SJSA1 (cell line): Measurements from ENCODE around the gene MUS81. TPM values are rescaled to one million over a fixed set of nuclear protein-coding genes. Genes with fewer than 3 reads are reported as not detected.
A peak's percentile ranks its signal among the peaks of the same experiment; 100 is the strongest.
"Not testable (repeated sequence)": the region's sequence is repeated elsewhere in the genome, so short reads cannot be mapped to it uniquely, and the experiment has no call there.

Experiments
- DNase-seq, 2 experiments: peaks; one replicate each; pipeline ENCODE4 v3.0.0-alpha.2; 2015 to 2020; ENCODE audit warnings: low spot score in 2 of 2, low read depth in 1 of 2
- H3K27ac ChIP-seq: fragments of 250-450 bp; sonication (Bioruptor Pico); 2 replicates; pipeline ENCODE4 v1.5.1; 2020; ENCODE audit warnings: mild to moderate bottlenecking, moderate library complexity
- H3K27me3 ChIP-seq: fragments of 250-450 bp; sonication (Bioruptor Pico); replicated peaks from 2 replicates; pipeline ENCODE4 v1.5.1; 2020; ENCODE audit warnings: mild to moderate bottlenecking, moderate library complexity
- H3K36me3 ChIP-seq: fragments of 250-450 bp; sonication (Bioruptor Pico); 2 replicates; pipeline ENCODE4 v1.5.1; 2020; ENCODE audit warnings: mild to moderate bottlenecking
- H3K4me1 ChIP-seq: fragments of 250-450 bp; sonication (Bioruptor Pico); replicated peaks from 2 replicates; pipeline ENCODE4 v1.6.1; 2021; ENCODE audit warnings: mild to moderate bottlenecking
- H3K4me3 ChIP-seq: fragments of 250-450 bp; sonication (Bioruptor Pico); 2 replicates; pipeline ENCODE4 v1.5.1; 2020; ENCODE audit warnings: mild to moderate bottlenecking
- H3K9me3 ChIP-seq: fragments of 250-450 bp; sonication (Bioruptor Pico); replicated peaks from 2 replicates; pipeline ENCODE4 v1.5.1; 2020; ENCODE audit warnings: mild to moderate bottlenecking
- total RNA-seq: library from RNA; depleted of rRNA; stranded (reverse); fragments of >200 nt; shearing (Covaris generic); gene quantifications from 2 replicates; pipeline ENCODE4 v1.2.3, GENCODE V29; 2014

Gene MUS81
- total RNA-seq, 1 experiment from 2014 or later: 130 TPM

DNA sequence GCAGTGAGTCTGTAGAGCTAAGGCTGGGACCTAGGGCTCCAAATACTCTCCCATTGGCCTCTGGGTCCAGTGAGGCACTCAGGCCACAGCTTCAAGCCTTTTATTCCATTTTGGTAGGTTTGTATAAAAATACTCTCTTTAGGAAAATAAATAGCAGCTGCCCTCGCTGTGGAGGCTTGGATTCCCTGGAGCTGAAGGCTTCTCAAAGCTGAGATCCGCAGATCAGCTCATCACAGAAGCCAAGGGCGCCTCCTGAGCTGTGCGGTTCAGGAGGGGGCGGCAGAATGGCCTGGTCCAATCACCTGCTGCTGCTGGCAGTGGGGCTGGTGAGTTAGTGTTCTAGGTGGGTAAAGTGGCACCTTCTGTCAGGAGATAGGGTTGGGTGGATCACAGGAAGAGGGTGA is 31.9 kb downstream of the MUS81 start:
- H3K36me3 ChIP-seq: peaks cover 84% of the 10 kb centered on the region
- H3K27me3 ChIP-seq, H3K9me3 ChIP-seq, H3K27ac ChIP-seq, DNase-seq: not testable (repeated sequence)
- H3K4me1 ChIP-seq: peaks cover 78% of the 10 kb centered on the region
- H3K4me3 ChIP-seq: peak overlapping the region; percentile 51

DNA sequence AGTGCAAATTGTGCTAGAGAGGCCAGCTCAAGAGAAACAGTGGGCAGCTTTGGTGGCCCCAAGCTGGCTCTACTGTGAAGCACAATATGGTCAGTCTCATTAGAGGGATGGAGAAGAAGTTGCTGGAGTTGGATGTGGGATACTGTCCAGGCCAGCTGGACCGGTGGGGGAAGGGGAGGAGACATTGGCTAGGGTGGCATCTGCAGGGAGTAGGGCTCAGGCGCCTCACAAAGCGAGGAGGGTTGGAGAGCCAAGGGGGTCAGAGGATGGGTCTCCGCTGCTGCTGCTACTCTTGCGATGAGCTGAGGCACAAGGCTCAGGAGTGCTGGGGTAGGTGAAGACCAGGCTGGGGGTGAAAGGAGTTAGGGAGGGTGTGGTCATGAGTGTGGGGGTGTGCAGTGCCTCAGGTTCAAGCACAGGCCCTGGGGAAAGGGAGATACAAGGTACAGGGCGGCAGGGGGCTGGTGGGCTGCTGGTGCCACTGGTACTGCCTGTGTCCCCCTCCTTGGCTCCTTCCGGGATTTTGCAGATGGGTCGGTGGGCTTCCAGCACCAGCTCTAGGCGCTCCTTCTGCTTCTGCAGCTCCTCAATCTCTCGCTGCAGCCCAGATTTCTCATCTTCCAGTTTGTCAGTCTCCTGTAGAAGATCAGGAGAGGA is 32.6 kb downstream of the MUS81 start:
- peaks cover 79% of the 10 kb centered on the region for H3K4me1 ChIP-seq
- H3K9me3 ChIP-seq: 0 out of 2 replicates have a peak, but pooled peaks cover 2% of the 10 kb centered on the region
- H3K4me3 ChIP-seq: no peak overlapping the region
- DNase-seq: peak; percentile 33 to 58
- H3K27ac ChIP-seq: no peak overlapping the region
- H3K36me3 ChIP-seq: peaks cover 86% of the 10 kb centered on the region
- H3K27me3 ChIP-seq: no peaks in the 10 kb centered on the region

DNA sequence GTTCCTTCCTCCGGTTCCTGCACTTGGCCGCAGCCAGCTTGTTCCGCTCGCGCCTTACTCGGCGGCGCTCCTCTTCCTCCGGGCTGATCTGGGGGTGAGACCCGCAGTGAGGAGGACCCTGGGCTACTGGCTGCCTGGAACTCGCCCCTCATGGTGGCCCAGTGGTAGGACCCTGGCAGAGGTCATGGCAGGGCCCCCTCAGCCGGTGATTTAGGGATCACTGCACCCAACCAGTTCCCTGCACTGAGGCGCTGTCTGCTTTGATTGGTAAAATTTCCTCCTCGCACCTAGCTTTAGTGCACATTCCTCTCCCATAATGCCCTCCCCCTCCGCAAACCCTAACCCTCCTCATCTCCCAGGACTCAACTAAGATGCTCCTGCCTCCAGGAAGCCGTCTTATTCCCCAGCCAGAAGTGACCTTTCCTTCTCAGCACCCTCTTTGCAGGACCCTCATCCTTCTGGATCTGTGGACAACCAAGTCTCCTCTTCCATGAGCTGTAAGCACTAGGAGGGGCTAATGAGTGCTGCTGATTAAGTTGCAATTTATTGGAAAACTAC is 33.9 kb downstream of the MUS81 start:
- H3K9me3 ChIP-seq: 0 out of 2 replicates have a peak, but pooled peaks cover 2% of the 10 kb centered on the region
- H3K36me3 ChIP-seq: peaks cover 94% of the 10 kb centered on the region
- peaks cover 79% of the 10 kb centered on the region for H3K4me1 ChIP-seq
- DNase-seq: peak in 1 of 2 experiments; percentile 57
- no peaks in the 10 kb centered on the region for H3K27me3 ChIP-seq
- no peak overlapping the region for H3K4me3 ChIP-seq
- no peak overlapping the region for H3K27ac ChIP-seq

GRCh38 chr11:65895482-65895981 is 35.3 kb downstream of the MUS81 start:
- H3K9me3 ChIP-seq: 0 out of 2 replicates have a peak, but pooled peaks cover 2% of the 10 kb centered on the region
- no peak overlapping the region for H3K27ac ChIP-seq
- peaks cover 66% of the 10 kb centered on the region for H3K4me1 ChIP-seq
- H3K27me3 ChIP-seq: no peaks in the 10 kb centered on the region
- no peak for DNase-seq
- H3K36me3 ChIP-seq: peaks cover 94% of the 10 kb centered on the region
- H3K4me3 ChIP-seq: no peak overlapping the region

DNA sequence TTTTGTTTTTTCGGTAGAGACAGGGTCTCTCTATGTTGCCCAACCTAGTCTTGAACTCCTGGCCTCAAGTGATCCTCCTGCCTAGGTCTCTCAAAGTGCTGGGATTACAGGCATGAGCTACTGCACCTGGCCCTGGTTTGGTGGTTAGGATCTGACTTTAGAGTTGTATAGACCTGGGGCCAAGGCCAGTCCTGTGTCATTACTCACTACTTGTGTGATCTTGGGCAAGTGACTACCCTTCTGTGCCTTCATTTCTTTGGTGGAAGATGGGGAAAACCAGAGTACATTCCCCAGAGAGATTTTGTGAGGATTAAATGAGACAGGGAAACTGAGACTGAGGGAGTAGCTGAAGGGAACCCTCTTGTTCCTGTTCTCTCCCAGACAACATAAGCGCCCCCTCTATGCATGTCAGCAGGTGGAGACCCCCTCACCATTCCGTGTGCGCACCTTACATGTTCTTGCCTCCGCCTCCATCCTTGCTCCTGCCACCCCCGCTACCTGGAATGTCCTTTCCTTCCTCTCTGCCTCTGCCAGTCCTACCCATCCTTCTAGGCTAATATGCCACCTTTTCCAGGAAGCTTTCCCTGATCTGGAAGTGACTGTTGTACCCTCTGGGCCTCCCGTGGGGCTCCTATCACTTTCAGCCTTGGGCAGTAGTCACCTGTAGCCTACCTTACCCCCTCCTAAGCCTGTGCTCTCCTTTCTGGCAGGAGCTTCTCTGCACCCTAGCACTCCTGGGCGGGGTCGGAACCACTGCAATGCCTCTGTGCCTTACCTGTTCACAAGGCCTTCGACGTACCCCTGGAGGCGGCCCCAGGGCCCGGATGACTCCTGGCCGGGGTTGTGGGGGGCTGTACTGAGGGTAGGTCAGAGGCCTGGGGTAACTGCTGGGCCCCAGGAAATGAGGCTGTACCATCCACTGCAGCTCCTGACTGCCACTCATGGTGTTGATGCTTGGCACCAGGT is 36.1 kb downstream of the MUS81 start:
- Histone ChIP-seq H3K27ac (no peak overlapping the region), H3K36me3 (peaks cover 86% of the 10 kb centered on the region), H3K27me3 (no peaks in the 10 kb centered on the region), H3K4me3 (no peak overlapping the region), H3K9me3 (no peaks in the 10 kb centered on the region), H3K4me1 (peaks cover 66% of the 10 kb centered on the region)
- DNase-seq: peak in 1 of 2 experiments; percentile 59

- Histone ChIP-seq H3K36me3 (peaks cover 79% of the 10 kb centered on the region), H3K27me3 (no peaks in the 10 kb centered on the region), H3K4me3 (peak overlapping the region; percentile 6; the same call in 1 of the 2 replicates), H3K9me3 (no peaks in the 10 kb centered on the region), H3K27ac (no peak overlapping the region), H3K4me1 (peaks cover 66% of the 10 kb centered on the region)
- no peak for DNase-seq
Measured at GRCh38 chr11:65897020-65897471, 36.8 kb downstream of the MUS81 start.

GRCh38 chr11:65898656-65899355 is 38.6 kb downstream of the MUS81 start:
- Histone ChIP-seq H3K36me3 (peaks cover 63% of the 10 kb centered on the region), H3K27me3 (no peaks in the 10 kb centered on the region), H3K9me3 (no peaks in the 10 kb centered on the region), H3K4me3 (peak overlapping the region; percentile 91), H3K27ac (peak overlapping the region; percentile 93), H3K4me1 (peaks cover 72% of the 10 kb centered on the region)
- DNase-seq: no peak

- H3K27ac ChIP-seq: peak overlapping the region; percentile 93
- DNase-seq: peak; percentile 96
- H3K27me3 ChIP-seq: no peaks in the 10 kb centered on the region
- H3K4me1 ChIP-seq: peaks cover 74% of the 10 kb centered on the region
- H3K4me3 ChIP-seq: peak overlapping the region; percentile 91
- H3K9me3 ChIP-seq: no peaks in the 10 kb centered on the region
- H3K36me3 ChIP-seq: peaks cover 55% of the 10 kb centered on the region
Measured at GRCh38 chr11:65899356-65900124, 39.3 kb downstream of the MUS81 start.

DNA sequence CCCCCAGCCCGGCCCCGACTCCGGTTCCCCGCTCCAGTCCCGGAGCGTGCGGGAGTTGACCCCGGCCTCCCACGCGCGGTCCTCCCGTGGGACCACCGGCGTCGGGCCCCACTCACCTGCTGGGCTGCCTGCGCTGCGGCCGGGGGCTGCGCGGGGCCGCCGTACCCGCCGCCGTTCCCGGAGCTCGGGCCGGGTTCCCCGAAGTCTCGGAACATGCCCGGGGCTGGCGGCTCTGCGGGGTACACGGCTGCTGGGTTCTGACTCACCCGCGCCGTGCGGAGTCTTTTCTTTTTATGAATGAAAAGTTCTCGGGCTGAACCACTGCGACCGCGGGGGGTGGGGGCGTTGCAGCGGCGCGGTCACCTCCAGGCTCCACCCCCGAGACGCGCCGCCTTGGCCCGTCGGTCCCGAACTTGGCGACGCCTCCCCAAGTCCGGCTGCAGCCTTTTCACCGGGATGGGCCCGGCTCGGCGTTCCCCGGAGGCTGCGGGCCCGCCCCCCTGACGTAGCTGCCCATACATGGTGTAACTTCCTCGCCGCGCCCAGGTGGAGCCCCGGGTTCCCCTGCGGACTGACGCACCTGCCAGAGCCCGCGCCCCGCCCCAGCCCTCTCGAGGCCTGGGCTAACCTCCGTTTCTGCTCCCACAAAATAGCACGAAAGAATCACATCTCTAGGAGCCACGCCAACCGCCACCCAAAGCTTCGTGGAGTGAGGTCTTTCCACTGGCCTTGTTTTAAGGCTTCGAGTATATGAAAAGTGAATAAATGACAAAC is 40.1 kb downstream of the MUS81 start, which contains the start of gene FOSL1:
Gene FOSL1, minus strand, starts transcription at position 264 of the 774 bp plus-strand sequence. Its CDS starts 49 bp downstream, at position 215.
- H3K4me3 ChIP-seq: peak within 1 kb of the TSS; percentile 91
- peak; percentile 100 for DNase-seq
- H3K27me3 ChIP-seq: no peaks in the 10 kb centered on the region
- no peaks in the 10 kb centered on the region for H3K9me3 ChIP-seq
- peak within 1 kb of the TSS; percentile 93 for H3K27ac ChIP-seq
- H3K4me1 ChIP-seq: peaks cover 74% of the 10 kb centered on the region
- H3K36me3 ChIP-seq: peaks cover 48% of the 10 kb centered on the region

GRCh38 chr11:65900899-65901180 is 40.6 kb downstream of the MUS81 start:
- Histone ChIP-seq H3K27me3 (no peaks in the 10 kb centered on the region), H3K4me1 (peaks cover 69% of the 10 kb centered on the region), H3K27ac (peak overlapping the region; percentile 55), H3K36me3 (peaks cover 42% of the 10 kb centered on the region), H3K4me3 (peak overlapping the region; percentile 91), H3K9me3 (no peaks in the 10 kb centered on the region)
- no peak for DNase-seq

DNA sequence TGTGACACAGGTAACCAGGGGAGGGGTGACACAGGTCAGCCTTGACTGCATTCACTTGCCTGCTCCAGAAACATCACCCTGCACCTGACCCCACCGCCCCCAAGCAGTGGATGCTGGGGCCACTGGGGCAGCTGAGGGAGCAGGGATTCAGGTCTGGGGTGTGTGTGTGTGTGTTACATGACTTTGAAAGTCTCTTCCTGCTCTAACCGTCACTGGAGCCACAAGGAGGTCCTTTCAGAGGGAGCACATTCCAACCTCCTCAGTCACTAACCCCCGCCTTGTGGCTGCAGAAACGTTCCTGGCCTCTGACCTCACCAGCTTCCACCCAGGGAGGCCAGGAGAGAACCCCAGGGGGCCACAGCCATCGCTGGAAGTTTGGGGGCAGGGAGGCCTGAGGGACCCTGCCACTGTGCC is 42.8 kb downstream of the MUS81 start:
- peaks cover 58% of the 10 kb centered on the region for H3K4me1 ChIP-seq
- H3K27me3 ChIP-seq: no peaks in the 10 kb centered on the region
- peaks cover 21% of the 10 kb centered on the region for H3K36me3 ChIP-seq
- H3K9me3 ChIP-seq: no peaks in the 10 kb centered on the region
- peak; percentile 99 to 100 for DNase-seq
- H3K27ac ChIP-seq: peak overlapping the region; percentile 90
- peak overlapping the region; percentile 3; the same call in 1 of the 2 replicates for H3K4me3 ChIP-seq

DNA sequence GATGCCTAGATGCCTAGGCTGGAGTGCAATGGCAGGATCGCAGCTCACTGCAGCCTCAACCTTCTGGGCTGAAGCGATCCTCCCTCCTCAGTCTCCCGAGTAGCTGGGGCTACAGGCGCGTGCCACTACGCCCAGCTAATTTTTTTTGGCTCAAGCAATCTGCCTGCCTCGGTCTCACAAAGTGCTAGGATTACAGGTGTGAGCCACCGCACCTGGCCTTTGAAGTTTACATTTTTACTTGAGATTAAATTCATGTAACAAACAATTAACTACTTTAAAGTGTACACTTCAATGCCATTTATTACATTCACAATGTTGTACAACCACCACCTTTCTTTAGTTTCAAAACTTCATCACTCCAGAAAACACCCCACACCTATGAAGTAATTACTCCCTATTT is 43.5 kb downstream of the MUS81 start:
- Histone ChIP-seq H3K27ac (peak overlapping the region; percentile 90), H3K27me3 (no peaks in the 10 kb centered on the region), H3K9me3 (no peaks in the 10 kb centered on the region), H3K36me3 (peaks cover 15% of the 10 kb centered on the region), H3K4me1 (peaks cover 53% of the 10 kb centered on the region), H3K4me3 (no peak overlapping the region; the same call in 1 of the 2 replicates)
- no peak for DNase-seq
